Activated CD4-positive, alpha-beta T cell treated with anti-CD3 and anti-CD28 coated beads, Interleukin-2, amount 50 U/mL, for 1 hour (primary cell): ENCODE measurements around the gene SAMD10.

ENCODE experiments used
- DNase-seq: peaks from one replicate; pipeline ENCODE4 v3.0.0-alpha.2; 2020

The SAMD10 gene

DNA sequence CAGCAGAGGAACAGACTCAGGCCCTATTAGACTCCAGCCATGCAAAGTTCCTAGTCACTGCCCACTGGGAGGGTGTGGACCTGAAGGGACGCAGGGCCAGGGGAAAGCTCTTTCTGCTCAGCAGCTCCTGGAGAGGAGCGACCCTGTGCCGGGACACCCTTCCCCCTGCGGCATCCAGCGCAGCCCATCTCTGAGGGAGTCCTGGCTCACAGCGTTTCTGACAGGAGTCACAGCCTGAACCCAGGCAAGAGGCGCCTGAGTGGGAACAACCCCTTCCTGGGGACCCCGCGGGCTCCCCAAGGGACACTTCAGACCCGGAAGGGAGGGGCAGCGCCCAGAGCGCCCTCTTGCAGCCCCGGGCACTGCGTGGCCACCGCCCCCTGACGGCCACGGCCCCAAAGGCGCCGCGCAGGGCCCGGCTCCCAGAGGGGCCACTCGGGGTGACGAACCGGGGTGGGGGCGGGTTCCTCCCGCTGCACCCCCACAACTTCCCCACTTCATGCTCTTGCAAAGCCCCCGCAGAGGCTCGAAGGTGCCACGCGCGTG lies 24.1 kb downstream of the SAMD10 start:
- DNase-seq = peak; percentile 29

DNA sequence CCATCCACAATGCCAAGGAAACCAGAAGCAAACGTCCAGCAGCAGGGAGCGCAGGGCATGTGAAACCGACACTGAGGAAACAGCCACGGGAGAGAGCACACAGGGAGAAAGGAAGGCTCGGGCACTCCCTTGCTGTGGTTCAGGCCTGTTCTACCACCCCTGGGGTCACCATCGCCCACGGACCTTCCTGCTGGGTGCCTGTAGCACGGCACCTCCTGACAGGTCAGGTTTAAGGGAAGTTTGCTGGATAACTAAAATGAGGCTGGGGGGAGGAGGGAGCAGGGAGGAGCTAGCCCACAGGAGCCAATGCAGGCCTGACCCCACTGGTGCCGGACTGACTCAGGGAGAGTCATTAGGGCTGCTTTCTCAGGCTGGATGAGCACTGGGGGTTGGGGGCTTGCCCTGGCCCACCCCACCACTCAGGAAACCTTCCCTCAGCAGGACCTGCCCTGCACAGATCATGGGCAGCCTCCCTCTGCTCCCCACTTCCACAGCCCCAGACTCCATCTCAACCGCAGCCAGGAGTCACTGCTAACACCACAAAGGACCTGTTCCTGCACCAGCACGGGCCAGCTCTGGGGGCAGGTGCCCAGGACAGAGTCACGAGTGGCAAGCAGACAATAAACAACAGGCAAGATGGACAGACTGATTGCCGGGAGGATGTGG lies 25.5 kb downstream of the SAMD10 start:
- DNase-seq = no peak

DNA sequence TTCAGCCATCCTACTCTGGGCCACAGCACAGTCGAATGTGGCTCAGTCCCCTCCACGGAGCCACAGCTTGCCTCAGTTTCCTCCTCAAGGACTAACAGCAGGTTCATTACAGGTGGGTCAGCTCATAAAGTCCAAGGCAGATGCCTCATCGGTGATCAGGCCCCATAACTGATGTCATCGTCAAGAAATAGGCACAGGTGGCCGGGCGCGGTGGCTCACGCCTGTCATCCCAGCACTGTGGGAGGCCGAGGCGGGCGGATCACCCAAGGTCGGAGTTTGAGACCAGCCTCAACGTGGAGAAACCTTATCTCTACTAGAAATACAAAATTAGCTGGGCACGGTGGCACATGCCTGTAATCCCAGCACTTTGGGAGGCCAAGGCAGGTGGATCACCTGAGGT lies 26.7 kb downstream of the SAMD10 start:
- no peak for DNase-seq

DNA sequence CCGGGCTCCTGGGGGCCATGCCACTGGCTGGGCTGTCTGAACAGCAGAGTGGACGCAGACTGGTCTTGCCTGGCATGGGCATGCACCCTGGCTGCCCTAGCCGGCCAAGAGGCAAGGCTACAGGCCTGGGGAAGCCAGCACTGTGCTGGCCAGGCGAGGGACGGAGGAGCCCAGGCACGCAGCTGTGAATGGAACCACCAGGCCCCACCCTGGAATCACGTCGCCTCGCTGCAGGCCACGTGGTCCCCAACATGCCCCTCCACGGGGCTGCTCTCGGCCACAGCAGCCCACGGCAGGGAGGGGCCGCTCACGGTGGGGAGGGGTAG lies 27.3 kb downstream of the SAMD10 start:
- DNase-seq = no peak

DNA sequence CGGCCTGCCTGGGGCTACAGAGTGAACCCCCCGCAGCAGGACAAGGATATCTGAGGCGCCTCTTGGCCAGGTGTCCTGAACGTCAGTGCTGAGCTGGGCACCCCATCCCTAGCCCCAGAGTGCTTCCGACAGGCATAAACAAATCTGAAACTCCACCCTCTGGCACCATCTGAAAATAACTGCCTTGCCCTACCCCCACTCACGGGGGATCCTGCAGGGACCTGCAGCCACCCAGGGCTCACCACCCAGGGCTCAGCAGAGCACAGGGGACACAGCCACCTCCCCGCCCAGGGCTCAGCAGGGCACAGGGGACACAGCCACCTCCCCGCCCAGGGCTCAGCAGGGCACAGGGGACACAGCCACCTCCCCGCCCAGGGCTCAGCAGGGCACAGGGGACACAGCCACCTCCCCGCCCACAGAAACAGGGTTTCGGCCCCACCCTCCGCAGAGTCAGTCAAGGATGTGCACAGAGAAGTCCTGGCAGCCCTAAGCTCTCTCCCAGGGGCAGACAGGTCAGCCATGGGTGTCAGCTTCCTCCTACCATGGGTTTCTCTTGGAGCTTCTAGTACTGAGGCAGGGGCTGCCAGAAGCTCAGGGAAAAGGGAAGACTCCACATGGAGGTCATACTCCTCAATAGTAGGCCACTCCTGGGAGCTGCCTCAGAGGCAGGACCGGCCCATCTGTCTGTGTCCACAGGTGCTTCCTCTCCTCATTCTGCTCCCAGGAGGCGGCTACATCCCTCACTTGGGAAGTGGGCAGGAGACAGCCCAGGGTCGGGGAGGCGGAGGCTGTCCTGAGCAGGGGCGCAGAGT lies 27.8 kb downstream of the SAMD10 start:
- DNase-seq = no peak

DNA sequence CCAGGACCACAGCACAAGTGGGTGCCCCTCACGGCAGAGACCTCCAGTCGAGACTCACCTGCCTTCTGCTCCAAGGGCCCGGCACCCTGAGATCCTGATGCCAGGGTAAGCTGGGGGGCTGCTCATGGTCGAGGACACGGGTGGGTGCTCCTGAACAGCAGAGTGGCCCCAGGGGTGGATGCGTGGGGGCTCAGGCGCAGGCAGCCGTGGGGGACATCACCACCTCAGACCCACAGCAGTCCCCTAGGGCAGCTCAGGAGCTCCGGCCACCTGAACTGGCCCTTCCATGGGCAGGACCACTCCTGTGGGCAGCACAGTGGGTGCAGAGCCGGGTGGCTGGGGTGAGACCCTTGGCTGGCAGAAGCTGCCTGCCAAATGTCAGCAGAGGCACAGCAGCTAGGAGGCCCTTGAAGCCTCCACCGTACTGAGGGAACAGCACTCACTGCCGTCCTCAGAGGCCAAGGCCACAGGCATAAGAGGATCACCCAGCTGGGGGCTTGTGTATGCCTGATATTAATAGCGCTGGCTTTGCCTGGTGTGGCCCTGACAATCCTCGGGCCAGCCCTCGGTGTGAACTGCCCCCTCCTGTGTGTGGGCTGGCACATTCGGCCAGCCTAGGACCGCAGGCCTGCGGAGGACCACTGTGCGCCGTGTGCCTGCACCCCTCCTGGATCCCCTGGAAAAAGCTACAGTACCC lies 28.6 kb downstream of the SAMD10 start:
- DNase-seq = no peak

DNA sequence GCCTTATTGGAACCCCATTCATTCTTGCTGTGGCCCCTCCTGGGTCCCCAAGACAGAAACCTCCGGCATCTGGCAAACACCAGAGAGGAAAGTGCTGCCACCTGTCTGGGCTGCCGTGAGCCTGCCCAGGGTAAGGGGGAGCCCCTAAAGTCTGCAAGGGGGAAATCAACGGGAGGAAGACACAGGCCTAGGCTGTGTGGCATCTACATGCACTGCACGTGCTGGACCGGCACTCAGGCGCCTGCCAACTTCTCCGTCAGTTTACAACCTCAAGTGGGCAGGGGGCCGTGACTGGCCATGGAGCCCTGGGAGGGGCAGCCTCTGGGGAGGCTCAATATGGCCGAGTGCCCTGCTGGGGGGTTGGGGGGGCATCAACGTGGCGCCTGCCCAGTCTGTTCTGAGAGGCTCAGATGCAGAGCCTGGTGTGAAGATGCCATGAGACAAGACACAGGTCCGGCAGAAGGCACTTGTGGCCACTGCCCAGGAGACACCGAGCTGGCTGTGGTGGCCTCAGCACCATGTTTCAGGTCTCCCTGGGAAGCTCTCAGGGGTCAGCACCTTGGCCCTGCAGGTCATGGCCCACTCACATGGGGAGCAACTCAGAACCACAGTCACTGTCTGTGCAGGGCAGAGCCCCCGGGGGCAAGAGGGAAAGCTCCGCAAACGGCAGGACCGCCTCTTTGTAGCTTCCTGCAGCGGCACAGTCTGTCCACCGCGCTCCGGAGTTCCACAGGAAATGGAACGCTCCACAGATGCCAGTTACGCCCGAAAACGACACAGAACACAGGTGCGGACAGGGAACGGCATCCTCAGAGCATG lies 31.6 kb downstream of the SAMD10 start:
- no peak for DNase-seq

DNA sequence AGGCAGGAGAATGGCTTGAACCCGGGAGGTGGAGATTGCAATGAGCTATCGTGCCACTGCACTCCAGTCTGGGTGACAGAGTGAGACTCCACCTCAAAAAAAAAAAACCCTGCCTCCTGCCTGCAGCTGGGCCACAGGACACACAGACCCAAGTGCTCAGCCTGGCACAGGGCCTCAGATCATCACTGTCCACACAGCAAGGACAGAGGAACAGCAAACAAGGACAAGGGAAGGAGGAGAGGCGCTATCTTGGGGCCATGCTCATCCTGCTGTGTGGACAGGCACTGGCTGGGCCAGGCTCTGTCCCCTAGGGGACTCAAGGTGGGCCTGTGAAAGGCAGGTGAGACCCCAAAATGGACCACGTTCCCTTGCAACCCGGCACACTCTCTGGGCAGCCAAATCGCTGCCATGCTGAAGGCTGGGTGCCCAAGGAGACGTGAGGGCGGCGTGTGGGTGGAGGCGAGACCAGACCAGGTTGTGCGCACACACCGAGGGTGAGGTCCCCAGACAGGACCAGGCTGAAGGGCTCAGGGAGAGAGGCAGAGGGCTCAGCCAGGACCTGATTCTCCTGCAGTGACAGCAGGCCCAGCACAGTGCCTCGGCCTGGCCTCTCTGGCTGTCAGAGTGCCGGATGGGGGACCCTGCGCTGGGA lies 32.3 kb downstream of the SAMD10 start:
- DNase-seq = no peak

DNA sequence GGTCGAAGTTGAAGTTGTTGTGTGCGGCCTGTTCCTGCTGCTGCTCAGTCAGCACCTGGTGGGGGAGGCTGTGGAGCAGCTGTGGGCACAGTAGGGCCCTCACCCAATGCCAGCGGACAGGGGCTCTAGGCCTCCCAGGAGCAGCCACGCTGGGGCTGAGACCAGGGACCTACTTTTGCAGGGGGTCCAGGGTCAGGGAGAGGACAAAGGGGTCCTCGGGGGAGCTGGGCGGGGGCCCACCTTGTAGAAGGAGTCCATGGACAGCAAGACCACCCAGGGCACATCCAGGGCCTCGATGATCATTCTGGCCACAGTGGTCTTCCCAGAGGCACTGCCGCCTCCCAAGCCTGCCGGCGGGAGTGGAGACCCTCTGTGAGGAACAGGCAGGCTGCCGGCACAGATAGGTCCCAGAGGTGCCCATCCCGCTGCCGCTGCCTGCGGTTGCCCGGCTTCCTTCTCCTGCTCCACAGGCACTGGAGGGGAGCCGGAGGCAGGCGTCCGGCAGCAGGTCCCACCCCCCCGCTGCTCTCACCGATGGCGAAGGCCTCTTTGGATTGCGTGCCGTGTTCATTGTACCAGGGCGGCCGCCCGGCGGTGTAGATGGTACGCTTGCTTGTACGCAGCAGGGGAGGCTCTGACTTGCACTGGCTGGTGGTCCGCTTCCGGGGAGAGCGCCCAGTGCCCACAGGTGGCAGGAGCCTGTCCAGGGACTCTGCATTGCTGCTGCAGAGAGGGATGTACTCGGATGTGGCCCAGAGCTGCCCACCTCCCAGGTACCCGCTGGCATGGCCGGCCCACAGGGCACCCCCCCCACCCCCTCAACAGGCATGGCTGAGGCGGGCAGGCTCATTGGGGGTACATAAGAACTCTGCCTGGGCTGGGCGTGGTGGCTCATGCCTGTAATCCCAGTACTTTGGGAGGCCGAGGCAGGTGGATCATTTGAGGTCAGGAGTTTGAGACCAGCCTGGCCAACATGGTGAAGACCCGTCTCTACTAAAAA lies 33.2 kb downstream of the SAMD10 start:
- no peak for DNase-seq

DNA sequence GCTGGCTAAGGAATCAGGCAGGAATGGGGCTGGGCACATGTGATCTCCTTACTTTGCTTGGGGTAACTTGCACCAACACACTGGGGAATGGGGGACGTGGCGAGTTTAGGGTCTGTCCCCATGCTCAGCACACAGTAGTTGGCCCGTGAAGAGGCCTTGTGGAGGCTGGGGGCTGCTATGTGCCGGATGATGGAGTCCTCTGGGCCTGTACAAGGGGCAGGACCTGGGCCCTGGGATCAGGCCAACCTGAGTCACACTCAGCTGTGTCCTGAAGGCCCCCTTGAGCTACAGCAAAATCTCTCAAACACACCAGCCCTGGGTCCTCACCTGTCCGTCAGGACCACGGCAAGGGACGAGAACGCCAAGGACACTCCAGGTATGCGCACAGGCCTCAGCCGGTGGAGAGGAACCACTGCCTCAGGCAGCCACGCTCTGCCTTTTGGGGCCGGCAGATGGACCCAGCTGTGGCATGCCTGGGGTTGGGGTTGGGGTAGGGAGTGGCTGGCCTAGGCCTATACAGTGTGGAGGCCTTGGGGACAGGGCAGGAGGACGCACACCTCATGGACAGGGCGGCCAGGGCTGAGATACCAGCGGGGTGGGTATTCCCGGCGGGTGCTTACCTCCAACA lies 34.3 kb downstream of the SAMD10 start:
- no peak for DNase-seq

DNA sequence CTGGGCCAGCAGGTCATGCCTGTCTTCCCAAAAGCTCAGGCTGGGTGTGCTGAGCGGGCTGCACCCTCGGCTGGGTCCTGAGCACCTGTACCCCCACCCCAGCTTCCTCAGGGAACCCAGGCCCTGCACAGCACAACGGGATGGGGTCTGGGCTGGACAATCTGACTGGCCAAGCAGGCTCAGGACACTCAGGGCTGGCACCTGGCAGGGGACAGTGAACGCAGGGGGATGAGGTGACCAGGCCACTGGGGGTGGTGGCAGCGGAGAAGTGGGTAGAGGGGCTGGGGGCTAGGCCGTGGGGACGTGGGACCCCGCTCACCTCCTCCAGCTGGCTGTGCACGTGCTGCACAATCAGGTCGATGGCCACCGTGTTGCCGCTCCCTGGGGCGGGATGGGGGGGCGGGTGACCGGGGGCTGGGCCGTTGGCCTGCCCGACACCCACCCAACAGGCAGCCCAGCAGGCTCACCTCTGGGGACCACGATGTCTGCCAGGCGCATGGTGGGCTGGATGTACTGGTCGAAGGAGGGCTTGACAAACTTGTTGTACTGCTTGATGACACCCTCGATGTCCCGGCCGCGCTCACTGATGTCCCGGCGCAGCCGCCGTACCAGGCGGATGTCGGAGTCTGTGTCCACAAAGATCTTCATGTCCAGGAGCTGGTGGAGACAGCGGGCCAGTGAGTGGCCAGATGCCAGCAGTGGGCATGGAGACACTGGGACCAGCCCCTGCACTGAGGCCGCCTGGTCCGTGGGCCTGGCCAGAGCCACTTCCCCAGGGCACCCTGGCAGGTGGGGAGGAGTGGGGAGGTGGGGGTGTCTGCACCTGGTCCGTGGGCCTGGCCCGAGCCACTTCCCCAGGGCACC lies 35.1 kb downstream of the SAMD10 start:
- no peak for DNase-seq

DNA sequence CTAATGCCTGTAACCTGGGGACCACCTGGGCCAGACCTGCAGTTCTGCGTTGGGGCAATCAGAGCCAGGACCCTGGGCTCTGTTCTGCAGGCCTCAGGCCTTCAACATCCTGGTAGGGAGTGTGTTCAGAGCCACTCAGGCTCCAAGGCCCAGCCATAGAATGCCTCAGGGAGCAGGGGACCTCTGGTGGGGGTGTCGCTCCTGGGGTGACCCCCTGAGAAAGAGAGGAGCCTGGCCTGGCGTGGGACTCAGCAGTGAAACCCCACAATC lies 35.7 kb downstream of the SAMD10 start:
- no peak for DNase-seq

DNA sequence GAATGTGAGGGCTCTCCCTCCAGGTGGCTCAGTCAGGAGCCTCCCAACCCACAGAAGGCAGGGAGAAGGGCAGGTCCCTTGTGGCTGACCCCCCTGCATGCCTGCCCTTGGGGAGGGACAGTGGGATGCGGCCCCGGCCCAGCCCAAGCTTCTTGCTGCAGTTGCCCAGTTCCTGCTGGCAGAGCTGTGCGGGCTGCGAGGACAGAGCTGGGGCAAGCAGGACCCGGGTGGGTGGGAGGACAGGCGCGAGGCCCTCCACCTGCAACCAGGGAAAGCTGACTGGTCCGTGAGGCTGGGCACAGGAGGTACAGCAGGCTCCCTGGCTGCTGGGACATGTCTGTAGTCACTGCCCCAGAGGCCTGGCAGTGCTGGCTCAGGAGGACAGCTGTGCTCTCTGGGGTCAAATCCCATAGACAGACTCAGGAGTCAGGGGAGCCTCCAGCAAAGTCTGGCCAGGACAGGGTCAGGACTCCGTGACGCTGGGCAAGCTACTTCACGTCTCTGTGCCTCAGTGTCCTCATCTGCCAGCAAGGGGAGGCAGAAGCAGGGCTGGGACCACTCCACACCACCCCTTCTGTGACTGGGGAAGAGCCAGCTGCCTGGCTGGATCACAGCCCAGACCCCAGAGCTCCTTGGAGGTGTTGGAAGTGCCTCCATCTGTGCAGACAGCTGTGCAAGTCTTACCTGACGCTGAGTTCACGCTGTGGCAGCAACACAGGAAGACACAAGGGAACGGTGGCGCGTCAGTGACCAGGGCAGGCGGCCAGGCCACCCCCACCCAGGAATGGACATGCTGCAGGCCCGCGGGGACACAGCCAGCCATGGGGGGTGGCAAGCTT lies 36.3 kb downstream of the SAMD10 start:
- DNase-seq = no peak

DNA sequence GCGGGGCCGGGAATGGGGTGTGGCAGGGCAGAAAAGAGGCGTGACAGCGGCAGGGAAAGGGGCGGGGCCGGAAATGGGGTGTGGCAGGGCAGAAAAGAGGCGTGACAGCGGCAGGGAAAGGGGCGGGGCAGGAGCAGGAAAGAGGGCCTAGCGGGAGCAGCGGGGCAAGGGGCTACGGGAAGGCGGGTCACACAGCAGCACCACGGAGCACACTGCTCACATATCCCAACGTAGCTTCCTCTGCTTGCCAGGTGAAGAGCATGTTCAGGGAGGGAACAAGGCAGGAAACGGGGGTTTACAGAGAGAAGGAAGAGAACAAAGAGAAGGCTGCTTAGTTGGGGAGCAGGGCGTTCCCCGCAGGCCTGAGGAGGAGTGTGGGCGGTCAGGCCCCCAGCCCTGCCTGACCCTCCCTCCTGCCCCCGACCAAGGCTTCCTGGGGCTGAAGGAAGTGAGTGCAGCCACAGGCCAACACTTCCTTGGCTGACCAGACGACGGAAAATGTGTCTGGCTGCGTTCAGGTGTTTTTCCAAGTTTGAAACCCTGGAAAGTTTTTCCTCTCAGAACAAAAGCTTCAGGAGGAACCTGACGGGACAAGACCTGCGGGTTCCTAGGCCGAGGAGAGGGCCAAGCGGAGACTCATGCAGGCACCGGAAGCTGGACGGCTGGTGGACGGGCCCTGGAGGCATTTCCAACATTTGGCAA lies 37.0 kb downstream of the SAMD10 start:
- DNase-seq = peak; percentile 40

DNA sequence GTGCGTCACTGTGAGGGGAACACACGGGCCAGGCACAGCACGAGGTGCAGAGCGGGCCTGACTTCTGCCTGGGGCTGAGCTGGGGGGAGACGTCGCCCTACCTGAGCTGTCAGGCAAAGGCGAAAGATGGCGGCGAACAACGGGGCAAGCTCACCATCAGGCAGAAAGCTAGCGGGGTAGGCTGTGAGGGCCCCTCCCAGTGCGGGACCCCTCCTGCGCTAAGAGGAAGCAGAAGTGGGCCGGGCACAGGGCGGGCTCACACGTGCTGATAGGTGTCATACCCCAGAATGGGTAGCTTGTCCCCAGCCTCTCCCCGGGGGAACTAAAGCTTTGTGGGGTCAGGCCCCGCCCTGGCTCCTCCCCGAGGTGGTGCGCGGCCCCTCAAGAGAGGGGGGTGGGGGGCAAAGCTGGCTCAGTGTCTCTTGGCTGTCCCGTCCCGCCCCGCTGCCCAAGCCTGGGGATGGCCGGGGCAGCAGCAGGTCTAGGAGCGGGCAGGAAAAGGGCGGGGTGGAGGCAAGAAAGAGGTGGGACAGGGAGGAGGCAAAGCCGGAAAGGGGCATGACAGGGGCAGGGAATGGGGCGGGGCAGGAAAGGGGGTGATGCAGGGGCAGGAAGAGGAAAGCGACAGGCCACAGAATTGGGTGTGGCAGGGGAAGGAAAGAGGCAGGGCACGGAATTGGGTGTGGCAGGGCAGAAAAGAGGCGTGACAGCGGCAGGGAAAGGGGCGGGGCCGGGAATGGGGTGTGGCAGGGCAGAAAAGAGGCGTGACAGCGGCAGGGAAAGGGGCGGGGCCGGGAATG lies 38.0 kb downstream of the SAMD10 start:
- DNase-seq = peak; percentile 66

DNA sequence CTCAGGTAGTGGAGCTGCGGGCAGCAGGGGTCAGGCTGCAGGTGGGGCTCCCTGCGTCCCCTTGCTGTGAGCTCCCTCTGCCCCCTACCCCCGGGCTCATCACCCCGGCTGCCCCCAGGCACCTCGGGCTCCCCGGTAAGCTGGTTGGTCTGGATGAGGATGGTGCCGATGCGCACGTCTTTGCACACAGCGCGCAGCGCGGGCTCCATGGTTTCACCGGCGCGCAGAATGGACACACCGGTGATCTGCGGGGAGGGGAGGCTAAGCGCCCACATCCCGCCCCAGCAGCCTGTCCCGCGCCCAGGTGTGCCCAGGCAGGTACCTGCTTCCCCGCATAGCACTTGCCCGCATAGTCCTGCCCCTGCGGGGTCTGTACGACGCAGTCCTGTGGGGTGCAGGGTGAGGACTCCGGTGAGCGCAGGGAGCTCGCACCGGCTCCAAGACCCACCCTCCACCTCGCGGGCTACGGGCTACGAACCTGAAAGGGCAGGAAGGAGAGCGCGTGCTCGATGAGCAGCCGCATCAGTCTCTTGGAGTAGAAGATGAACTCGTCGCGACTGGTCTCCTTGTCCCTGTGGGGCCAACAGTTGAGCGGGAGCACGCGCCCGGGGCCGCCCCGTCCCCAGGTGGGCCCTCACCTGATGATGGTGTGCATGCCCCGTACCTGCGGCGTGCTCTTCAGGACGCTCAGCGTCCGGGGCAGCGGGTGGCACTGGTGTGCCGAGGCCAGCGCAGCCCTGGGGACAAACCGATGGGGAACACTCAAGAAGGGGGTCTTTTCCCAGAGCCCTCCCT lies 38.8 kb downstream of the SAMD10 start:
- no peak for DNase-seq

DNA sequence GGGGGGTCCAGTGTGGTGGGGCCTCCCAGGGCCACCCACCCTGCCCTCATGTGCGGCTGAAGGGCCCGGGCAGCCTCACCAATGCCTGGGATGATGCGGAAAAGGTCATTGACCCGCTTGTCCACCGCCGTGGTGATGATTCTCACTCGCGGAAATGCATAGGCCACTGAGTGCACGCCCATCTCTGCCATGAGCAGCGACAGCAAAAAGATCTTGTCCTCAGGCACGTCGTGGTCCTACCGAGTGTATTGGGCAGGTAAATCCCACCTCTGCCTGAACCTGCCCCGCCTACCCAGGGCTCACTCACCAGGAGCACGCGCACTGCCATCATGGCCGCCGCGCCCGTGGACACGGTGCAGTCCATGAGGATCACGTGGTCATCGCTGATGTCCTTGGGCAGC lies 39.4 kb downstream of the SAMD10 start:
- no peak for DNase-seq
